HCT116 (cell line): ENCODE results near the gene TMEM174. TPM values are rescaled to one million over a fixed set of nuclear protein-coding genes. Genes with fewer than 3 reads are reported as not detected.

ENCODE experiments used
- ATAC-seq: fragments of 200-7000 bp; cut with Tn5 transposase; 2 replicates; pipeline ENCODE4 v1.9.1; 2020; ENCODE audit warnings: mild to moderate bottlenecking, moderate library complexity
- BruUV-seq: library from RNA; stranded (reverse); fragments of 400-500 nt; replicated peaks from 2 replicates; lab custom pipeline; 2021; lab: Mats Ljungman, UMichigan
- CTCF ChIA-PET: fragments of 300-600 bp; sonication (Branson Sonifier 250); formaldehyde crosslinking; loops from one replicate; lab custom pipeline; 2021; ENCODE audit warnings: antibody characterized with exemption; lab: Charles Lee
- POLR2A ChIA-PET: fragments of 300-600, 350-600 bp; sonication (Branson Sonifier 250); formaldehyde crosslinking; loops from one replicate; lab custom pipeline; 2021; ENCODE audit warnings: antibody characterized with exemption; lab: Charles Lee
- RAD21 ChIA-PET, 2 experiments: fragments of 300-600 bp; sonication (Branson Sonifier 250); formaldehyde crosslinking; loops; one replicate each; lab custom pipeline; 2023; ENCODE audit warnings: low total read pairs in 2 of 2; ENCODE audit not compliant: uncharacterized antibody in 2 of 2, unreplicated experiment in 2 of 2, low non-redundant PET in 1 of 2; lab: Charles Lee
- DNase-seq: peaks from one replicate; pipeline ENCODE4 v3.0.0-alpha.2; 2010; ENCODE audit warnings: low read depth, low spot score
- H2AFZ ChIP-seq: fragments of 200-600 bp; shearing (Covaris generic), sonication (generic); 2 replicates; pipeline ENCODE4 v1.6.1; 2017; ENCODE audit warnings: low read depth, mixed run types, mixed read lengths, antibody characterized with exemption, low read length; ENCODE audit not compliant: poor library complexity, severe bottlenecking
- H3K27ac ChIP-seq: 2 replicates; pipeline ENCODE4 v1.5.1; 2012; ENCODE audit warnings: low read depth, low read length
- H3K27me3 ChIP-seq: fragments of 200-600 bp; sonication (generic); 2 replicates; pipeline ENCODE4 v1.6.1; 2016; ENCODE audit warnings: mixed run types, low read length, mixed read lengths; ENCODE audit not compliant: insufficient read depth
- H3K36me3 ChIP-seq, 2 experiments: fragments of 200-500 bp in 1 of 2; fragments of 200-600 bp in 1 of 2; sonication (Bioruptor generic) in 1 of 2; sonication (generic) in 1 of 2; 2 replicates each; pipeline versions ENCODE4 v1.5.1 to v1.6.1; 2014 to 2016; ENCODE audit warnings: low read length in 2 of 2, inconsistent platforms in 1 of 2, mixed read lengths in 1 of 2, mixed run types in 1 of 2; ENCODE audit not compliant: insufficient read depth in 2 of 2, control insufficient read depth in 1 of 2
- H3K4me1 ChIP-seq, 2 experiments: fragments of 200-600 bp in 1 of 2; sonication (generic) in 1 of 2; 2 replicates each; pipeline versions ENCODE4 v1.5.1 to v1.6.1; 2012 to 2017; ENCODE audit warnings: low read length in 2 of 2, inconsistent platforms in 1 of 2, mild to moderate bottlenecking in 1 of 2, mixed read lengths in 1 of 2, mixed run types in 1 of 2, moderate library complexity in 1 of 2; ENCODE audit not compliant: insufficient read depth in 2 of 2, control insufficient read depth in 1 of 2
- H3K4me2 ChIP-seq: fragments of 200-600 bp; sonication (generic); 2 replicates; pipeline ENCODE4 v1.6.1; 2017; ENCODE audit warnings: mixed run types, low read length, mixed read lengths
- H3K4me3 ChIP-seq, 2 experiments: fragments of 200-600 bp in 1 of 2; sonication (generic) in 1 of 2; replicated peaks in 1 of 2; 2 replicates each; pipeline ENCODE4 v1.5.1; 2011 to 2016; ENCODE audit warnings: low read length in 2 of 2, control low read depth in 1 of 2, low read depth in 1 of 2, mild to moderate bottlenecking in 1 of 2, mixed read lengths in 1 of 2, mixed run types in 1 of 2
- H3K79me2 ChIP-seq: fragments of 200-600 bp; sonication (generic); 2 replicates; pipeline ENCODE4 v1.6.1; 2017; ENCODE audit warnings: mild to moderate bottlenecking, mixed run types, low read length, moderate library complexity, mixed read lengths; ENCODE audit not compliant: insufficient read depth
- H3K9ac ChIP-seq: fragments of 200-600 bp; sonication (generic); 2 replicates; pipeline ENCODE4 v1.6.1; 2016; ENCODE audit warnings: low read length, mixed read lengths
- H3K9me2 ChIP-seq: fragments of 200-600 bp; sonication (generic), shearing (Covaris generic); 2 replicates; pipeline ENCODE4 v1.6.1; 2017; ENCODE audit warnings: mixed run types, mild to moderate bottlenecking, moderate library complexity; ENCODE audit not compliant: insufficient read depth
- H3K9me3 ChIP-seq, 2 experiments: fragments of 200-500 bp in 1 of 2; fragments of 200-600 bp in 1 of 2; sonication (Bioruptor generic) in 1 of 2; sonication (generic) in 1 of 2; 2 replicates each; pipeline ENCODE4 v1.6.1; 2014 to 2017; ENCODE audit warnings: low read length in 2 of 2, mixed read lengths in 2 of 2, inconsistent platforms in 1 of 2, low read depth in 1 of 2, mild to moderate bottlenecking in 1 of 2, mixed run types in 1 of 2, moderate library complexity in 1 of 2; ENCODE audit not compliant: control insufficient read depth in 1 of 2, insufficient read depth in 1 of 2
- H4K20me1 ChIP-seq: fragments of 200-600 bp; sonication (generic), shearing (Covaris generic); 2 replicates; pipeline ENCODE4 v1.6.1; 2017; ENCODE audit warnings: mixed run types, mild to moderate bottlenecking, moderate library complexity; ENCODE audit not compliant: insufficient read depth
- ATF3 ChIP-seq: IDR thresholded peaks from 2 replicates; pipeline ENCODE4 v1.6.1; 2012
- CEBPB ChIP-seq: IDR thresholded peaks from 2 replicates; pipeline ENCODE4 v1.6.1; 2012; ENCODE audit warnings: low read depth
- CTCF ChIP-seq, 3 experiments: fragments of 200-600 bp in 1 of 3; sonication (generic) in 1 of 3; IDR thresholded peaks in 2 of 3; conservative IDR thresholded peaks in 1 of 3; 2 replicates each; pipeline ENCODE4 v1.5.1; 2012 to 2017; ENCODE audit warnings: low read depth in 2 of 3, low read length in 2 of 3, antibody characterized with exemption in 1 of 3, borderline replicate concordance in 1 of 3, control low read depth in 1 of 3, mild to moderate bottlenecking in 1 of 3, mixed read lengths in 1 of 3, mixed run types in 1 of 3, moderate library complexity in 1 of 3; ENCODE audit not compliant: insufficient read depth in 1 of 3
- ELF1 ChIP-seq: IDR thresholded peaks from 2 replicates; pipeline ENCODE4 v1.6.1; 2012; ENCODE audit warnings: low read depth, borderline replicate concordance
- EZH2phosphoT487 ChIP-seq: fragments of 200-600 bp; IDR thresholded peaks from 2 replicates; pipeline ENCODE4 v1.6.1; 2018; ENCODE audit warnings: antibody characterized with exemption, borderline replicate concordance
- JUND ChIP-seq: IDR thresholded peaks from 2 replicates; pipeline ENCODE4 v1.6.1; 2012
- RAD21 ChIP-seq: IDR thresholded peaks from 2 replicates; pipeline ENCODE4 v1.6.1; 2012; ENCODE audit warnings: low read depth, mild to moderate bottlenecking
- REST ChIP-seq: IDR thresholded peaks from 2 replicates; pipeline ENCODE4 v1.6.1; 2012; ENCODE audit warnings: low read depth
- SP1 ChIP-seq: IDR thresholded peaks from 2 replicates; pipeline ENCODE4 v1.6.1; 2012; ENCODE audit warnings: low read depth
- ZFX ChIP-seq: fragments of 450-650 bp; IDR thresholded peaks from 2 replicates; pipeline ENCODE4 v1.6.1; 2017
- ZNF274 ChIP-seq: fragments of 200-500 bp; sonication (Bioruptor generic); IDR thresholded peaks from 2 replicates; pipeline ENCODE4 v1.6.1; 2014; ENCODE audit warnings: mild to moderate bottlenecking, low read depth, low read length, inconsistent platforms
- intact Hi-C: fragments of 100-400 bp; cut with micrococcal nuclease; formaldehyde crosslinking; loops from 2 replicates; pipeline ENCODE4 v1.10.0; 2022
- total RNA-seq: library from RNA; stranded (reverse); gene quantifications from one replicate; pipeline ENCODE4 v1.2.1, GENCODE V29; 2021; ENCODE audit not compliant: unreplicated experiment

Gene TMEM174
- total RNA-seq, 1 experiment from 2014 or later: not detected

- RAD21 ChIA-PET: no interaction called here
- DNase-seq (peak; percentile 6), ATAC-seq (peak; percentile 79)
- Histone ChIP-seq H3K79me2 (no peaks in the 10 kb centered on the region), H3K4me1 (no peaks in the 10 kb centered on the region), H3K9ac (no peak overlapping the region), H3K27me3 (no peaks in the 10 kb centered on the region), H4K20me1 (no peaks in the 10 kb centered on the region), H3K4me3 (no peak overlapping the region), H3K4me2 (no peak overlapping the region), H2AFZ (no peak overlapping the region), H3K9me3 (no peaks in the 10 kb centered on the region), H3K36me3 (no peaks in the 10 kb centered on the region), H3K27ac (no peak overlapping the region), H3K9me2 (no peaks in the 10 kb centered on the region)
- no TSS peak for BruUV-seq
- POLR2A ChIA-PET: no interaction called here
- CTCF ChIA-PET: interaction anchor here (1.0 to 2.3 kb wide), 3 partner anchors 9 to 19 kb away, joined by 3 to 6 read pairs (median 4); no protein-coding TSS in a partner anchor
- TF ChIP-seq EZH2phosphoT487 (no peak), RAD21 (peak; percentile 53; the same call in 1 of the 2 replicates), CTCF (IDR thresholded peaks at IDR 0.05 in 2 of 3, conservative IDR thresholded peaks at IDR 0.05 in 1 of 3; ENCODE audit: borderline replicate concordance in 1 of 3, insufficient read depth in 1 of 3, low read depth in 2 of 3, low read length in 2 of 3) (peak; percentile 33 to 39 (median 37); a peak in 5 of 6 replicates)
- intact Hi-C loops: no loop called here
These were observed 20.3 kb upstream of the TMEM174 start for GRCh38 chr5:73152411-73153388.

- no peaks in the 10 kb centered on the region for H3K9me2 ChIP-seq
- ChIA-PET RAD21 (no interaction called here), CTCF (interaction anchor here (1.0 kb wide), 1 partner anchor 18 kb away, joined by 3 read pairs; no protein-coding TSS in a partner anchor), POLR2A (no interaction called here)
- no peaks in the 10 kb centered on the region for H4K20me1 ChIP-seq
- H3K9ac ChIP-seq: no peak overlapping the region
- H3K4me1 ChIP-seq: no peaks in the 10 kb centered on the region
- no peak overlapping the region for H3K27ac ChIP-seq
- BruUV-seq: no TSS peak
- H3K4me2 ChIP-seq: no peak overlapping the region
- no peaks in the 10 kb centered on the region for H3K9me3 ChIP-seq
- intact Hi-C loops: no loop called here
- no peaks in the 10 kb centered on the region for H3K36me3 ChIP-seq
- H3K27me3 ChIP-seq: no peaks in the 10 kb centered on the region
- no peaks in the 10 kb centered on the region for H3K79me2 ChIP-seq
- DNase-seq: no peak
- no peak overlapping the region for H3K4me3 ChIP-seq
- ATAC-seq: no peak
- H2AFZ ChIP-seq: no peak overlapping the region
- TF ChIP-seq SP1 (no peak), CEBPB (no peak), ELF1 (no peak), EZH2phosphoT487 (no peak), ZFX (no peak), REST (no peak), JUND (no peak), ZNF274 (no peak), ATF3 (no peak)
These were observed 19.5 kb upstream of the TMEM174 start for GRCh38 chr5:73153513-73153912.
